Mammary epithelial cell (primary cell): ENCODE measurements around the gene PICALM.

Experiments
- EZH2 ChIP-seq: IDR thresholded peaks from 2 replicates; pipeline ENCODE4 v1.6.1; 2012; ENCODE audit warnings: low read length, inconsistent platforms, borderline replicate concordance
- TF ChIP-seq, protein P1 (sequence below), 2 donors: IDR thresholded peaks in 1 of 2; conservative IDR thresholded peaks in 1 of 2; 2 replicates each; pipeline ENCODE4 v1.5.1; 2011 to 2012; ENCODE audit warnings: inconsistent platforms in 2 of 2, low read length in 2 of 2, mild to moderate bottlenecking in 2 of 2, control low read depth in 1 of 2, low read depth in 1 of 2; ENCODE audit not compliant: insufficient read depth in 1 of 2; ENCODE audit errors: extremely low read depth in 1 of 2

DNA sequence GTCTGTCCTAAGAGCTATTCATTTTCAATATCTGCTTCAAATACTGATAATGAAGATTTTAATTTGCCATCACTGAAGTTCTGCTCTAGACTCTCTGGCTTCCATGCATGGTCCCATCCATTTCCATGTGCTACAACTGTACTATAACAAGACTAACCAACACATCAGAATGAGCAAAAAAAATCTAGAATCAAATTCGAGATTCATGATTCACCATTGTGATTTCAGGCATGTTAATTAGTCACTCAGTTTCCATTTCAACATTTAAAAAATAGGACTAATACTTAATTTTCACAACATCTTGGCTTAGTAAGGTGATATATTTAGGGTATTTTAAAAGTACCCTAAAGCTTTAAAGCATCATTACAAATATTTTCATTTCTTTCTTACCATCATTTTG, 22.8 kb downstream of the PICALM start:
- TF ChIP-seq, protein P1, sequence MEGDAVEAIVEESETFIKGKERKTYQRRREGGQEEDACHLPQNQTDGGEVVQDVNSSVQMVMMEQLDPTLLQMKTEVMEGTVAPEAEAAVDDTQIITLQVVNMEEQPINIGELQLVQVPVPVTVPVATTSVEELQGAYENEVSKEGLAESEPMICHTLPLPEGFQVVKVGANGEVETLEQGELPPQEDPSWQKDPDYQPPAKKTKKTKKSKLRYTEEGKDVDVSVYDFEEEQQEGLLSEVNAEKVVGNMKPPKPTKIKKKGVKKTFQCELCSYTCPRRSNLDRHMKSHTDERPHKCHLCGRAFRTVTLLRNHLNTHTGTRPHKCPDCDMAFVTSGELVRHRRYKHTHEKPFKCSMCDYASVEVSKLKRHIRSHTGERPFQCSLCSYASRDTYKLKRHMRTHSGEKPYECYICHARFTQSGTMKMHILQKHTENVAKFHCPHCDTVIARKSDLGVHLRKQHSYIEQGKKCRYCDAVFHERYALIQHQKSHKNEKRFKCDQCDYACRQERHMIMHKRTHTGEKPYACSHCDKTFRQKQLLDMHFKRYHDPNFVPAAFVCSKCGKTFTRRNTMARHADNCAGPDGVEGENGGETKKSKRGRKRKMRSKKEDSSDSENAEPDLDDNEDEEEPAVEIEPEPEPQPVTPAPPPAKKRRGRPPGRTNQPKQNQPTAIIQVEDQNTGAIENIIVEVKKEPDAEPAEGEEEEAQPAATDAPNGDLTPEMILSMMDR (conservative IDR thresholded peaks at IDR 0.05 in 1 of 2, IDR thresholded peaks at IDR 0.05 in 1 of 2; ENCODE audit: extremely low read depth in 1 of 2, insufficient read depth in 1 of 2, low read depth in 1 of 2, low read length in 2 of 2): no peak
- no peak for TF ChIP-seq EZH2
